Trophoblast cell (in vitro differentiated cells and primary cell): Measurements from ENCODE around the gene MALSU1.

Experiments
- DNase-seq, 2 donors: peaks; one replicate each; pipeline ENCODE4 v3.0.0-alpha.2; 2016
- H2AFZ ChIP-seq: 2 replicates; pipeline ENCODE4 v1.6.1; 2013; ENCODE audit warnings: low read length, moderate library complexity, mild to moderate bottlenecking; ENCODE audit not compliant: insufficient read depth, poor library complexity
- H2AK5ac ChIP-seq: 2 replicates; pipeline ENCODE4 v1.6.1; 2013; ENCODE audit warnings: mild to moderate bottlenecking, low read length
- H2BK120ac ChIP-seq: 2 replicates; pipeline ENCODE4 v1.6.1; 2013; ENCODE audit warnings: low read length, mild to moderate bottlenecking, moderate library complexity; ENCODE audit not compliant: insufficient read depth, poor library complexity
- H2BK12ac ChIP-seq: 2 replicates; pipeline ENCODE4 v1.6.1; 2013; ENCODE audit warnings: mild to moderate bottlenecking, low read length, moderate library complexity
- H2BK5ac ChIP-seq: 2 replicates; pipeline ENCODE4 v1.6.1; 2013; ENCODE audit warnings: low read length, low read depth, moderate library complexity, mild to moderate bottlenecking; ENCODE audit not compliant: poor library complexity
- H3K14ac ChIP-seq: 2 replicates; pipeline ENCODE4 v1.6.1; 2013; ENCODE audit warnings: mild to moderate bottlenecking, low read length
- H3K18ac ChIP-seq: 2 replicates; pipeline ENCODE4 v1.6.1; 2013; ENCODE audit warnings: mild to moderate bottlenecking, low read length
- H3K23ac ChIP-seq: 2 replicates; pipeline ENCODE4 v1.6.1; 2013; ENCODE audit warnings: low read length
- H3K27ac ChIP-seq: 2 replicates; pipeline ENCODE4 v1.5.1; 2013; ENCODE audit warnings: low read depth, mild to moderate bottlenecking, inconsistent platforms, low read length, moderate library complexity
- H3K27me3 ChIP-seq: 2 replicates; pipeline ENCODE4 v1.6.1; 2013; ENCODE audit warnings: inconsistent platforms, mild to moderate bottlenecking, low read length, moderate library complexity; ENCODE audit not compliant: insufficient read depth
- H3K36me3 ChIP-seq, 2 experiments: 1 replicate in 1 of 2; 2 replicates in 1 of 2; pipeline ENCODE4 v1.6.1; 2013; ENCODE audit warnings: low read length in 2 of 2, mild to moderate bottlenecking in 2 of 2, moderate library complexity in 1 of 2; ENCODE audit not compliant: insufficient read depth in 2 of 2, control insufficient read depth in 1 of 2
- H3K4ac ChIP-seq: 2 replicates; pipeline ENCODE4 v1.6.1; 2013; ENCODE audit warnings: low read depth, mild to moderate bottlenecking, low read length, moderate library complexity
- H3K4me1 ChIP-seq, 2 experiments: 1 replicate in 1 of 2; 2 replicates in 1 of 2; pipeline ENCODE4 v1.6.1; 2013; ENCODE audit warnings: low read length in 2 of 2, mild to moderate bottlenecking in 2 of 2, moderate library complexity in 1 of 2; ENCODE audit not compliant: insufficient read depth in 2 of 2, control insufficient read depth in 1 of 2
- H3K4me2 ChIP-seq: 2 replicates; pipeline ENCODE4 v1.6.1; 2013; ENCODE audit warnings: inconsistent platforms, mild to moderate bottlenecking, low read length, moderate library complexity
- H3K4me3 ChIP-seq: 2 replicates; pipeline ENCODE4 v1.5.1; 2013; ENCODE audit warnings: mild to moderate bottlenecking, low read depth, low read length, inconsistent platforms
- H3K79me1 ChIP-seq: one replicate; pipeline ENCODE4 v1.6.1; 2013; ENCODE audit warnings: low read length
- H3K79me2 ChIP-seq: 2 replicates; pipeline ENCODE4 v1.6.1; 2013; ENCODE audit warnings: low read length, mild to moderate bottlenecking; ENCODE audit not compliant: control insufficient read depth, insufficient read depth, poor library complexity
- H3K9ac ChIP-seq: 2 replicates; pipeline ENCODE4 v1.6.1; 2013; ENCODE audit warnings: mild to moderate bottlenecking, low read length
- H3K9me3 ChIP-seq: 2 replicates; pipeline ENCODE4 v1.6.1; 2013; ENCODE audit warnings: low read depth, mild to moderate bottlenecking, control low read depth, inconsistent platforms, low read length; ENCODE audit not compliant: insufficient read depth
- H4K12ac ChIP-seq: 2 replicates; pipeline ENCODE4 v1.6.1; 2013; ENCODE audit warnings: low read depth, mild to moderate bottlenecking, low read length, moderate library complexity
- H4K8ac ChIP-seq: 2 replicates; pipeline ENCODE4 v1.6.1; 2013; ENCODE audit warnings: low read depth, mild to moderate bottlenecking, low read length, moderate library complexity
- H4K91ac ChIP-seq: one replicate; pipeline ENCODE4 v1.6.1; 2013; ENCODE audit warnings: low read depth, mild to moderate bottlenecking, low read length, moderate library complexity
- WGBS: extraction: QIAGEN DNeasy Blood & Tissue Kit; methylation state at CpG from one replicate; pipeline ENCODE4 v1.1.7; 2013; ENCODE audit warnings: missing lambda C conversion rate; ENCODE audit not compliant: insufficient read length, insufficient coverage; ENCODE audit errors: extremely low coverage; 5-methylcytosine and 5-hydroxymethylcytosine counted together

Gene MALSU1

GRCh38 chr7:23335621-23336020 is 36.5 kb downstream of the MALSU1 start:
- Histone ChIP-seq H3K4me3 (no peak overlapping the region), H2BK120ac (no peak overlapping the region), H4K91ac (no peak overlapping the region), H2BK5ac (no peak overlapping the region), H3K18ac (no peak overlapping the region), H4K8ac (no peak overlapping the region), H3K4me2 (no peak overlapping the region), H3K79me1 (no peaks in the 10 kb centered on the region), H3K4ac (no peak overlapping the region), H3K9ac (no peak overlapping the region), H3K4me1 (no peaks in the 10 kb centered on the region), H3K36me3 (peaks cover 19 to 21% of the 10 kb centered on the region in 2 experiments), H3K14ac (no peak overlapping the region), H2AFZ (no peak overlapping the region), H3K27ac (no peak overlapping the region), H3K27me3 (no peaks in the 10 kb centered on the region), H3K23ac (no peak overlapping the region), H2BK12ac (no peak overlapping the region), H3K79me2 (no peaks in the 10 kb centered on the region), H4K12ac (no peak overlapping the region), H3K9me3 (no peaks in the 10 kb centered on the region), H2AK5ac (no peak overlapping the region)
- DNase-seq = no peak
- no CpG with 5 or more reads among the region's 6 CpGs for WGBS

DNA sequence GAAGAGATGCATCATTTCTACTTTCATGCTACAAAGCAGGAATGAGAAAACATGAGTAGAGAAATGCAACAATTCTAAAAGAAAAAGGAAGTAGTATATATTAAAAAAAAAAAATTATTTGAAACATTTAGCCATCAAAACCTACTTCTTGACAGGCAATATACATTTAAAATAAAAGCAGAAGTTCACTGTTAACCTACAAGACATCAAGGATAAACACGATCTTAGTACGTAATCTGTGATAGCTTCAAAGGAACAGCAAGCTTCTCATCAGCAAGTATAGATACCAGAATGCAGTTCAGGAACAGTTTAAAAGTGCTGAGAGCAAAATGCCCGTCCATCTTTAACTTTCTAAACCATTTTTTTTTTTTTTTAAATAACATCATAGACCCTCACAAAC is 36.9 kb downstream of the MALSU1 start:
- Histone ChIP-seq H3K18ac (no peak overlapping the region), H3K9me3 (no peaks in the 10 kb centered on the region), H3K36me3 (peaks cover 19 to 21% of the 10 kb centered on the region in 2 experiments), H4K91ac (no peak overlapping the region), H3K4me3 (no peak overlapping the region), H3K27ac (no peak overlapping the region), H4K12ac (no peak overlapping the region), H2BK5ac (no peak overlapping the region), H3K4me1 (no peaks in the 10 kb centered on the region), H3K4ac (no peak overlapping the region), H2BK12ac (no peak overlapping the region), H3K79me2 (no peaks in the 10 kb centered on the region), H3K9ac (no peak overlapping the region), H3K14ac (no peak overlapping the region), H3K4me2 (no peak overlapping the region), H3K27me3 (no peaks in the 10 kb centered on the region), H2AK5ac (no peak overlapping the region), H2AFZ (no peak overlapping the region), H3K79me1 (no peaks in the 10 kb centered on the region), H2BK120ac (no peak overlapping the region), H3K23ac (no peak overlapping the region), H4K8ac (no peak overlapping the region)
- no CpG with 5 or more reads among the region's 3 CpGs for WGBS
- DNase-seq = no peak

GRCh38 chr7:23336799-23337283 is 37.7 kb downstream of the MALSU1 start:
- WGBS = no CpG with 5 or more reads among the region's 6 CpGs
- no peak overlapping the region for H2BK5ac ChIP-seq
- no peak overlapping the region for H3K23ac ChIP-seq

GRCh38 chr7:23337374-23337773 is 38.2 kb downstream of the MALSU1 start:
- Histone ChIP-seq H2AFZ (no peak overlapping the region), H3K27ac (no peak overlapping the region)

More at GRCh38 chr7:23336799-23337283, 37.7 kb downstream of the MALSU1 start:
- no peak overlapping the region for H3K9ac ChIP-seq
- no peak overlapping the region for H4K8ac ChIP-seq
- H2BK12ac ChIP-seq = no peak overlapping the region
- H3K27me3 ChIP-seq = no peaks in the 10 kb centered on the region
- H3K36me3 ChIP-seq = peaks cover 21 to 23% of the 10 kb centered on the region in 2 experiments
- no peak overlapping the region for H3K18ac ChIP-seq
- H3K4me1 ChIP-seq = no peaks in the 10 kb centered on the region
- no peaks in the 10 kb centered on the region for H3K79me2 ChIP-seq
- H2BK120ac ChIP-seq = no peak overlapping the region
- H3K4me2 ChIP-seq = no peak overlapping the region
- H2AFZ ChIP-seq = no peak overlapping the region
- no peaks in the 10 kb centered on the region for H3K9me3 ChIP-seq
- no peak overlapping the region for H4K12ac ChIP-seq
- H3K4ac ChIP-seq = no peak overlapping the region
- H3K14ac ChIP-seq = no peak overlapping the region
- no peaks in the 10 kb centered on the region for H3K79me1 ChIP-seq
- no peak overlapping the region for H4K91ac ChIP-seq
- no peak overlapping the region for H2AK5ac ChIP-seq
- H3K27ac ChIP-seq = no peak overlapping the region
- no peak for DNase-seq
- no peak overlapping the region for H3K4me3 ChIP-seq

More at GRCh38 chr7:23337374-23337773, 38.2 kb downstream of the MALSU1 start:
- Histone ChIP-seq H3K4me1 (no peaks in the 10 kb centered on the region), H2BK5ac (no peak overlapping the region), H4K12ac (no peak overlapping the region), H2AK5ac (no peak overlapping the region), H3K9me3 (no peaks in the 10 kb centered on the region), H3K14ac (no peak overlapping the region), H3K9ac (no peak overlapping the region), H3K79me1 (no peaks in the 10 kb centered on the region), H2BK120ac (no peak overlapping the region), H3K36me3 (peaks cover 21 to 23% of the 10 kb centered on the region in 2 experiments), H3K4me2 (no peak overlapping the region), H2BK12ac (no peak overlapping the region), H3K79me2 (no peaks in the 10 kb centered on the region), H3K4me3 (no peak overlapping the region), H4K91ac (no peak overlapping the region), H3K18ac (no peak overlapping the region), H3K27me3 (no peaks in the 10 kb centered on the region), H3K23ac (no peak overlapping the region), H3K4ac (no peak overlapping the region), H4K8ac (no peak overlapping the region)
- no peak for DNase-seq
